ENCODE data around the gene METTL23.

Gene METTL23

DNA sequence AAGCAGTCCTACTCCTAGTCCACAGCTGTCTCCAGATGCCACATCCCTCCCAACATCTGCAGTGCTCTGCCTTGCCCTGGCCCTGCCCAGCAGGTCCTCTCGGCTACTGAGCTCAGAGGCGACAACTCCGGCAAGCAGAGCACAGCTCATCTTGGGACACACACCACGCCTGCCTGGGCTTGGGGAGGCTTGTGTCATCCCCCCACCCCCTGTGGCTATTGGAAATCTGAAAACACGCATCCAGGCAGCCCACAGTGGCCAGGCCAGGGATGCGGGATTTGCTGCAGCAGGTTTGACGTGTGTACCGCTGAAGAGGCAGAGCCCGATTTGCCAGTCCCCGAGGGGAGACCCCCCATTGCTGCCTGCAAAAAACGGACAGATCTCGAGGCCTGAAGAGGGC, 41.3 kb upstream of the METTL23 start:
- no peaks in the 10 kb centered on the region for H3K27me3 ChIP-seq (ENCODE audit: low read length)
- no peak overlapping the region for H3K9ac ChIP-seq (ENCODE audit: low read length)
- no peak overlapping the region for H3K27ac ChIP-seq (ENCODE audit: low read depth, low read length)
- TF ChIP-seq EZH2phosphoT487 (conservative IDR thresholded peaks at IDR 0.05; ENCODE audit: low read length) (no peak), CTCF (IDR thresholded peaks at IDR 0.05; ENCODE audit: insufficient read depth, low read length, poor library complexity, severe bottlenecking) (no peak)
- H3K9me2 ChIP-seq (replicated peaks; ENCODE audit: insufficient read depth, low read length) = no peaks in the 10 kb centered on the region
- H3K4me3 ChIP-seq (ENCODE audit: insufficient read depth, low read length, poor library complexity, severe bottlenecking) = no peak overlapping the region
- no peaks in the 10 kb centered on the region for H4K20me1 ChIP-seq (ENCODE audit: low read depth, low read length)
- no peak overlapping the region for H3K4me2 ChIP-seq (ENCODE audit: low read depth, low read length, poor library complexity, severe bottlenecking)
- H3K36me3 ChIP-seq (ENCODE audit: low read length) = no peaks in the 10 kb centered on the region
- H3F3A ChIP-seq (ENCODE audit: insufficient read depth) = no peaks in the 10 kb centered on the region
- no peak overlapping the region for H2AFZ ChIP-seq (ENCODE audit: low read depth, low read length, severe bottlenecking)
- no peaks in the 10 kb centered on the region for H3K9me3 ChIP-seq (ENCODE audit: insufficient read depth, low read length)
- H3K79me2 ChIP-seq (ENCODE audit: insufficient read depth, low read length) = no peaks in the 10 kb centered on the region

- no peaks in the 10 kb centered on the region for H3K27me3 ChIP-seq (ENCODE audit: low read length)
- H3F3A ChIP-seq (ENCODE audit: insufficient read depth) = no peaks in the 10 kb centered on the region
- TF ChIP-seq EZH2phosphoT487 (conservative IDR thresholded peaks at IDR 0.05; ENCODE audit: low read length) (no peak), CTCF (IDR thresholded peaks at IDR 0.05; ENCODE audit: insufficient read depth, low read length, poor library complexity, severe bottlenecking) (no peak)
- no peak overlapping the region for H3K4me2 ChIP-seq (ENCODE audit: low read depth, low read length, poor library complexity, severe bottlenecking)
- H3K27ac ChIP-seq (ENCODE audit: low read depth, low read length) = no peak overlapping the region
- H4K20me1 ChIP-seq (ENCODE audit: low read depth, low read length) = no peaks in the 10 kb centered on the region
- H3K36me3 ChIP-seq (ENCODE audit: low read length) = no peaks in the 10 kb centered on the region
- H3K9me2 ChIP-seq (replicated peaks; ENCODE audit: insufficient read depth, low read length) = no peaks in the 10 kb centered on the region
- H3K4me3 ChIP-seq (ENCODE audit: insufficient read depth, low read length, poor library complexity, severe bottlenecking) = no peak overlapping the region
- H2AFZ ChIP-seq (ENCODE audit: low read depth, low read length, severe bottlenecking) = no peak overlapping the region
- no peak overlapping the region for H3K9ac ChIP-seq (ENCODE audit: low read length)
- H3K9me3 ChIP-seq (ENCODE audit: insufficient read depth, low read length) = no peaks in the 10 kb centered on the region
- no peaks in the 10 kb centered on the region for H3K79me2 ChIP-seq (ENCODE audit: insufficient read depth, low read length)
These were observed 40.8 kb upstream of the METTL23 start for GRCh38 chr17:76685846-76686245.

- no peaks in the 10 kb centered on the region for H3F3A ChIP-seq (ENCODE audit: insufficient read depth)
- no peaks in the 10 kb centered on the region for H3K36me3 ChIP-seq (ENCODE audit: low read length)
- no peak overlapping the region for H2AFZ ChIP-seq (ENCODE audit: low read depth, low read length, severe bottlenecking)
- no peak overlapping the region for H3K4me3 ChIP-seq (ENCODE audit: insufficient read depth, low read length, poor library complexity, severe bottlenecking)
- H3K4me2 ChIP-seq (ENCODE audit: low read depth, low read length, poor library complexity, severe bottlenecking) = no peak overlapping the region
- H4K20me1 ChIP-seq (ENCODE audit: low read depth, low read length) = no peaks in the 10 kb centered on the region
- TF ChIP-seq CTCF (IDR thresholded peaks at IDR 0.05; ENCODE audit: insufficient read depth, low read length, poor library complexity, severe bottlenecking) (no peak), EZH2phosphoT487 (conservative IDR thresholded peaks at IDR 0.05; ENCODE audit: low read length) (no peak)
- H3K27me3 ChIP-seq (ENCODE audit: low read length) = no peaks in the 10 kb centered on the region
- H3K27ac ChIP-seq (ENCODE audit: low read depth, low read length) = no peak overlapping the region
- H3K9me2 ChIP-seq (replicated peaks; ENCODE audit: insufficient read depth, low read length) = no peaks in the 10 kb centered on the region
- H3K9ac ChIP-seq (ENCODE audit: low read length) = no peak overlapping the region
- H3K79me2 ChIP-seq (ENCODE audit: insufficient read depth, low read length) = no peaks in the 10 kb centered on the region
- H3K9me3 ChIP-seq (ENCODE audit: insufficient read depth, low read length) = no peaks in the 10 kb centered on the region
These were observed 39.9 kb upstream of the METTL23 start for GRCh38 chr17:76686538-76687297.
